Neural cell (in vitro differentiated cells): ENCODE measurements around the gene RMDN2.

Source experiments
- EP300 ChIP-seq: fragments of 450-650 bp; conservative IDR thresholded peaks from 2 replicates; pipeline ENCODE4 v1.6.1; 2014; ENCODE audit warnings: antibody characterized with exemption, mild to moderate bottlenecking, moderate library complexity; ENCODE audit not compliant: poor library complexity, severe bottlenecking
- EZH2 ChIP-seq: fragments of 200-600, 300-800 bp; shearing (Covaris generic), sonication (generic); IDR thresholded peaks from 2 replicates; pipeline ENCODE4 v1.6.1; 2014; ENCODE audit warnings: antibody characterized with exemption, low read length, borderline replicate concordance, mild to moderate bottlenecking; ENCODE audit not compliant: insufficient read depth, poor library complexity, severe bottlenecking
- MXI1 ChIP-seq: fragments of 450-650 bp; conservative IDR thresholded peaks from 2 replicates; pipeline ENCODE4 v1.6.1; 2014; ENCODE audit warnings: antibody characterized with exemption, mild to moderate bottlenecking; ENCODE audit not compliant: poor library complexity, severe bottlenecking
- POLR2AphosphoS5 ChIP-seq: IDR thresholded peaks from 2 replicates; pipeline ENCODE4 v1.6.1; 2012
- RAD21 ChIP-seq: fragments of 450-650 bp; conservative IDR thresholded peaks from 2 replicates; pipeline ENCODE4 v1.6.1; 2014; ENCODE audit warnings: antibody characterized with exemption, mild to moderate bottlenecking, moderate library complexity
- REST ChIP-seq: IDR thresholded peaks from 2 replicates; pipeline ENCODE4 v1.6.1; 2012; ENCODE audit warnings: borderline replicate concordance
- TAF1 ChIP-seq: IDR thresholded peaks from 2 replicates; pipeline ENCODE4 v1.6.1; 2012; ENCODE audit warnings: low read depth
- TF ChIP-seq, protein P1 (sequence below): fragments of 450-650 bp; IDR thresholded peaks from 2 replicates; pipeline ENCODE4 v1.5.1; 2014; ENCODE audit warnings: antibody characterized with exemption, mild to moderate bottlenecking, moderate library complexity; ENCODE audit not compliant: poor library complexity, severe bottlenecking

- TF ChIP-seq, protein P1, sequence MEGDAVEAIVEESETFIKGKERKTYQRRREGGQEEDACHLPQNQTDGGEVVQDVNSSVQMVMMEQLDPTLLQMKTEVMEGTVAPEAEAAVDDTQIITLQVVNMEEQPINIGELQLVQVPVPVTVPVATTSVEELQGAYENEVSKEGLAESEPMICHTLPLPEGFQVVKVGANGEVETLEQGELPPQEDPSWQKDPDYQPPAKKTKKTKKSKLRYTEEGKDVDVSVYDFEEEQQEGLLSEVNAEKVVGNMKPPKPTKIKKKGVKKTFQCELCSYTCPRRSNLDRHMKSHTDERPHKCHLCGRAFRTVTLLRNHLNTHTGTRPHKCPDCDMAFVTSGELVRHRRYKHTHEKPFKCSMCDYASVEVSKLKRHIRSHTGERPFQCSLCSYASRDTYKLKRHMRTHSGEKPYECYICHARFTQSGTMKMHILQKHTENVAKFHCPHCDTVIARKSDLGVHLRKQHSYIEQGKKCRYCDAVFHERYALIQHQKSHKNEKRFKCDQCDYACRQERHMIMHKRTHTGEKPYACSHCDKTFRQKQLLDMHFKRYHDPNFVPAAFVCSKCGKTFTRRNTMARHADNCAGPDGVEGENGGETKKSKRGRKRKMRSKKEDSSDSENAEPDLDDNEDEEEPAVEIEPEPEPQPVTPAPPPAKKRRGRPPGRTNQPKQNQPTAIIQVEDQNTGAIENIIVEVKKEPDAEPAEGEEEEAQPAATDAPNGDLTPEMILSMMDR: no peak
- TF ChIP-seq REST (no peak), EZH2 (no peak), RAD21 (no peak), MXI1 (no peak), EP300 (no peak), TAF1 (no peak), POLR2AphosphoS5 (no peak)
These were observed 44.5 kb upstream of the RMDN2 start for GRCh38 chr2:37880551-37880950.
